Activated CD4-positive, alpha-beta T cell treated with anti-CD3 and anti-CD28 coated beads, Interleukin-2, amount 10 ng/mL, durations not matched to agents 24 days and 14 days (primary cell): ENCODE measurements around the gene ATP8B4. TPM values are rescaled to one million over a fixed set of nuclear protein-coding genes. Genes with fewer than 3 reads are reported as not detected.

Experiments used
- DNase-seq: peaks from one replicate; pipeline ENCODE4 v3.0.0; 2022
- H3K27ac Mint-ChIP-seq: one replicate; pipeline ENCODE4 v1.8.0; 2022; ENCODE audit warnings: mild to moderate bottlenecking, mixed read lengths
- H3K27me3 Mint-ChIP-seq: one replicate; pipeline ENCODE4 v1.8.0; 2022; ENCODE audit warnings: mixed read lengths
- H3K36me3 Mint-ChIP-seq: one replicate; pipeline ENCODE4 v1.8.0; 2022; ENCODE audit warnings: low read depth, mild to moderate bottlenecking, mixed read lengths
- H3K4me1 Mint-ChIP-seq: one replicate; pipeline ENCODE4 v1.8.0; 2021; ENCODE audit warnings: mixed read lengths
- H3K4me3 Mint-ChIP-seq: one replicate; pipeline ENCODE4 v1.8.0; 2022; ENCODE audit warnings: mild to moderate bottlenecking, moderate library complexity, mixed read lengths
- H3K9me3 Mint-ChIP-seq: one replicate; pipeline ENCODE4 v1.8.0; 2021; ENCODE audit warnings: mixed read lengths
- intact Hi-C: fragments of 100-400 bp; cut with micrococcal nuclease; formaldehyde crosslinking; loops from one replicate; pipeline ENCODE4 v1.15.1; 2023
- total RNA-seq: library from RNA; stranded (reverse); gene quantifications from 2 replicates; pipeline ENCODE4 v1.2.3, GENCODE V29; 2022

ATP8B4 gene
- total RNA-seq, 1 donor from 2014 or later, result 38.5 TPM

- H3K4me1 Mint-ChIP-seq, result no peaks in the 10 kb centered on the region
- no peak overlapping the region for H3K4me3 Mint-ChIP-seq
- no peak for DNase-seq
- H3K9me3 Mint-ChIP-seq, result peaks cover 7% of the 10 kb centered on the region
- H3K36me3 Mint-ChIP-seq, result no peaks in the 10 kb centered on the region
- intact Hi-C loops, result no loop called here
- no peak overlapping the region for H3K27ac Mint-ChIP-seq
- H3K27me3 Mint-ChIP-seq, result no peaks in the 10 kb centered on the region
Observed at GRCh38 chr15:49831206-49831965, 287.6 kb downstream of the ATP8B4 start.

- no peaks in the 10 kb centered on the region for H3K9me3 Mint-ChIP-seq
- H3K4me3 Mint-ChIP-seq, result no peak overlapping the region
- no peak for DNase-seq
- no peaks in the 10 kb centered on the region for H3K27me3 Mint-ChIP-seq
- no peak overlapping the region for H3K27ac Mint-ChIP-seq
- H3K36me3 Mint-ChIP-seq, result no peaks in the 10 kb centered on the region
- intact Hi-C loops, result no loop called here
- H3K4me1 Mint-ChIP-seq, result no peaks in the 10 kb centered on the region
Observed at GRCh38 chr15:49830391-49830790, 288.6 kb downstream of the ATP8B4 start.

DNA sequence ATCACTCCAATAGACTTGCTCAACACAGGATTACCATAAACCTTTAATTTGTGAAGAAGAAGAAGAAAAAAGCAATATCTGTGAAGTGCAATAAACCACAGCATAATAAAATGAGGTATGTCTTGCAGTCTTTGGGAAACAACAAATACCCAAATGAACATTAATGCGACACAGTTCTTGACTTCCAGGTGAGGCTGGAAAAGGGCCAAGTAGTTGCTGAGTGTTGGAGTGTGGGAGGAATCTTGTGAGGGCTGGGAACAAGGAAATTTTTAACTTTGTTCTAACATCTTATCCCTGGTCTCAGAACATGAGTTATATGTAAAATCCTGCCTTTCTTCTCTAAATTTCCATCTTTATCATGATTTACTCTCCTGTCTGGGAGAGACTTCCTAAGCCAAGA is 291.7 kb downstream of the ATP8B4 start:
- intact Hi-C loops, result no loop called here

DNA sequence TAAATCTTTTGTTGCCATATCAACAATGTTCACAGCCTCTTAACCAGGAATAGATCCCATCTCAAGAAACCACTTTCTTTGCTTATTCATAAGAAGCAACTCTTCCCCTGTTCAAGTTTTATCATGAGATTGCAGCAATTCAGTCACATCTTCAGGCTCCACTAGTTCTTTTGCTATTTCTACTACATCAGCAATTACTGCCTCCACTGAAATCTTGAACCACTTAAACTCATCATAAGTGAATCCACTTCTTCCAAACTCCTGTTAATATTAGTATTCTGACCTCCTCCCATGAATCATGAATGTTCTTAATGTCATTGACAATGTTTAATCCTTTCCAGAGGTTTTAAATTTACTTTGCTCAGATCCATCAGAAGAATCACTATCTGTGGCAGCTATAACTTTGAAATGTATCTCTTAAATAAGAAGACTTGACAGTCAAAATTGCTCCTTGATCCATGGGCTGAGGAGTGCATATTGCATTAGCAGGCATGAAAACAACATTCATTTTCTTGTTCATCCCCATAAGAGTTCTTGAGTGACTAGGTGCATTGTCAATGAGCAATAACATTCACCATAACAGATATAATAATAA is 292.3 kb downstream of the ATP8B4 start:
- H3K9me3 Mint-ChIP-seq, result no peaks in the 10 kb centered on the region
- no peak for DNase-seq
- no peaks in the 10 kb centered on the region for H3K4me1 Mint-ChIP-seq
- no peak overlapping the region for H3K4me3 Mint-ChIP-seq
- intact Hi-C loops, result no loop called here
- H3K27me3 Mint-ChIP-seq, result no peaks in the 10 kb centered on the region
- no peak overlapping the region for H3K27ac Mint-ChIP-seq
- no peaks in the 10 kb centered on the region for H3K36me3 Mint-ChIP-seq

More for the DNA sequence above, 291.7 kb downstream of the ATP8B4 start:
- Mint-ChIP-seq H3K4me1 (no peaks in the 10 kb centered on the region), H3K4me3 (no peak overlapping the region), H3K9me3 (no peaks in the 10 kb centered on the region), H3K27ac (no peak overlapping the region), H3K36me3 (no peaks in the 10 kb centered on the region), H3K27me3 (no peaks in the 10 kb centered on the region)
- no peak for DNase-seq

GRCh38 chr15:49824775-49825099 is 294.3 kb downstream of the ATP8B4 start:
- Mint-ChIP-seq H3K4me1 (no peaks in the 10 kb centered on the region), H3K27ac (no peak overlapping the region), H3K9me3 (no peaks in the 10 kb centered on the region), H3K27me3 (no peaks in the 10 kb centered on the region), H3K4me3 (no peak overlapping the region), H3K36me3 (no peaks in the 10 kb centered on the region)
- DNase-seq, result no peak
- intact Hi-C loops, result no loop called here

GRCh38 chr15:49823987-49824774 is 294.9 kb downstream of the ATP8B4 start:
- Mint-ChIP-seq H3K27me3 (no peaks in the 10 kb centered on the region), H3K9me3 (no peaks in the 10 kb centered on the region), H3K4me3 (no peak overlapping the region)

GRCh38 chr15:49817100-49817499 is 301.9 kb downstream of the ATP8B4 start:
- H3K9me3 Mint-ChIP-seq, result no peaks in the 10 kb centered on the region
- H3K4me3 Mint-ChIP-seq, result no peak overlapping the region
- H3K27me3 Mint-ChIP-seq, result peaks cover 4% of the 10 kb centered on the region
- DNase-seq, result no peak
- no peak overlapping the region for H3K27ac Mint-ChIP-seq
- H3K4me1 Mint-ChIP-seq, result peaks cover 6% of the 10 kb centered on the region
- intact Hi-C loops, result no loop called here
- H3K36me3 Mint-ChIP-seq, result no peaks in the 10 kb centered on the region

More at GRCh38 chr15:49823987-49824774, 294.9 kb downstream of the ATP8B4 start:
- Mint-ChIP-seq H3K36me3 (no peaks in the 10 kb centered on the region), H3K4me1 (no peaks in the 10 kb centered on the region), H3K27ac (no peak overlapping the region)
- DNase-seq, result no peak
- intact Hi-C loops, result no loop called here

- H3K27me3 Mint-ChIP-seq, result peaks cover 4% of the 10 kb centered on the region
- no peaks in the 10 kb centered on the region for H3K36me3 Mint-ChIP-seq
- DNase-seq, result peak; percentile 54
- peak overlapping the region; percentile 14 for H3K27ac Mint-ChIP-seq
- no peak overlapping the region for H3K4me3 Mint-ChIP-seq
- peaks cover 6% of the 10 kb centered on the region for H3K4me1 Mint-ChIP-seq
- no peaks in the 10 kb centered on the region for H3K9me3 Mint-ChIP-seq
- intact Hi-C loops, result no loop called here
Observed at GRCh38 chr15:49815950-49816349, 303.1 kb downstream of the ATP8B4 start.

GRCh38 chr15:49815526-49815925 is 303.5 kb downstream of the ATP8B4 start:
- Mint-ChIP-seq H3K27me3 (peaks cover 4% of the 10 kb centered on the region), H3K36me3 (no peaks in the 10 kb centered on the region), H3K9me3 (no peaks in the 10 kb centered on the region), H3K27ac (no peak overlapping the region), H3K4me3 (no peak overlapping the region), H3K4me1 (peaks cover 6% of the 10 kb centered on the region)
- intact Hi-C loops, result no loop called here
- DNase-seq, result no peak

DNA sequence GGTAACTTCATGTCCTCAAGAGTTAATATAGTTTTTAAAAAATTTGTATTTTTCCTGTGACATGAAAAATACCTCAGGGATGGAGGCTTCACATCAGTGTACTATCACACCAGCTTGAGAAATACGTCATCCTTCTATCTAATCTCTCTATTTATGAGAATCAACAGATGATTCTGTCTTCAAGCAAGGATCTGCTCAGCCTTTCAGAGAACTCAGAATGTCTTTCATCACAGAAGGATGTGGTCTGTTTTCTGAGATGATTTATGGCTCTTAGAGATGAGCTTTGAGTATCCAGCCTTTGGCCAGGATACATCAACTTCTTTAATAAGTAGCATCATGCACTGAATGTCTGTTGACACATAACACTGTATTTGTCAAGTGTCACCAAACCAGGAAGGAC is 304.3 kb downstream of the ATP8B4 start:
- no peaks in the 10 kb centered on the region for H3K36me3 Mint-ChIP-seq
- peaks cover 6% of the 10 kb centered on the region for H3K4me1 Mint-ChIP-seq
- no peaks in the 10 kb centered on the region for H3K9me3 Mint-ChIP-seq
- H3K27me3 Mint-ChIP-seq, result peaks cover 4% of the 10 kb centered on the region
- intact Hi-C loops, result no loop called here
- no peak overlapping the region for H3K27ac Mint-ChIP-seq
- H3K4me3 Mint-ChIP-seq, result no peak overlapping the region
- no peak for DNase-seq

DNA sequence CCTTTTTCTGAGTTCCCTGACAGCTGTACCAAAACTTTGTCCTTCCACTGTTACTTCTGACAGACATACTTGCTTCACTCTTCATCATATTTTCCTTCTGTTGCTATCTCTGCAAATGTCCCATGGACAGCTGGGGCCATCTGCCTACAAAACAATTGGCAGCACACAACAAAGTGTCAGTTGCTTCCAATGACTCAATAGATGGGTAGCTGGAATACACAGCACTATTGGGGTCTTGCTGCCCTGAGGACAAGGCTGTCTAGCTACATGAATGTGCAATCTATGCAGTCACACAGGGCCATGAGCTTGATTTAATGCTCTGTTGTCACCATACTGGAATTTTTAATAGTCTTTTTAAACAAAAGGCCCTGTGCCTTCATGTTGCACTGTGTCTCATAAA is 305.4 kb downstream of the ATP8B4 start:
- H3K27ac Mint-ChIP-seq, result no peak overlapping the region
- no peaks in the 10 kb centered on the region for H3K9me3 Mint-ChIP-seq
- H3K4me3 Mint-ChIP-seq, result no peak overlapping the region
- peaks cover 6% of the 10 kb centered on the region for H3K4me1 Mint-ChIP-seq
- H3K27me3 Mint-ChIP-seq, result peaks cover 7% of the 10 kb centered on the region
- no peaks in the 10 kb centered on the region for H3K36me3 Mint-ChIP-seq
- intact Hi-C loops, result no loop called here
- no peak for DNase-seq

- H3K27ac Mint-ChIP-seq, result no peak overlapping the region
- intact Hi-C loops, result no loop called here
- peaks cover 1% of the 10 kb centered on the region for H3K4me1 Mint-ChIP-seq
- no peak overlapping the region for H3K4me3 Mint-ChIP-seq
- H3K9me3 Mint-ChIP-seq, result no peaks in the 10 kb centered on the region
- no peaks in the 10 kb centered on the region for H3K36me3 Mint-ChIP-seq
- no peak for DNase-seq
- H3K27me3 Mint-ChIP-seq, result peaks cover 13% of the 10 kb centered on the region
Observed at GRCh38 chr15:49810720-49811119, 308.3 kb downstream of the ATP8B4 start.

GRCh38 chr15:49809894-49810609 is 309.0 kb downstream of the ATP8B4 start:
- Mint-ChIP-seq H3K27me3 (peaks cover 13% of the 10 kb centered on the region), H3K9me3 (peaks cover 1% of the 10 kb centered on the region), H3K4me3 (no peak overlapping the region), H3K27ac (no peak overlapping the region), H3K4me1 (no peaks in the 10 kb centered on the region), H3K36me3 (no peaks in the 10 kb centered on the region)
- no peak for DNase-seq
- intact Hi-C loops, result no loop called here

GRCh38 chr15:49808341-49808740 is 310.7 kb downstream of the ATP8B4 start:
- Mint-ChIP-seq H3K27ac (no peak overlapping the region), H3K9me3 (peaks cover 8% of the 10 kb centered on the region), H3K36me3 (no peaks in the 10 kb centered on the region), H3K27me3 (peaks cover 13% of the 10 kb centered on the region), H3K4me3 (no peak overlapping the region), H3K4me1 (no peaks in the 10 kb centered on the region)
- intact Hi-C loops, result no loop called here
- no peak for DNase-seq
